ENCODE data around the gene PFKP.

GRCh38 chr10:3066317-3067117, 831 bp upstream of the PFKP start:
- TF ChIP-seq POLR2AphosphoS5 (IDR thresholded peaks at IDR 0.05; ENCODE audit: low read depth) (no peak), CTCF (IDR thresholded peaks at IDR 0.05; ENCODE audit: insufficient read depth, low read length) (no peak), GABPA (IDR thresholded peaks at IDR 0.05; ENCODE audit: low read depth) (no peak), REST (IDR thresholded peaks at IDR 0.05; ENCODE audit: insufficient replicate concordance, low read depth) (no peak)

All from HL-60 (cell line).